GM18498 (cell line): Measurements from ENCODE around the gene ELL.
A peak's percentile ranks its signal among the peaks of the same experiment; 100 is the strongest.

ENCODE experiments used
- ATAC-seq: cut with Tn5 transposase; IDR thresholded peaks from one replicate; pipeline ENCODE4 v1.9.1; 2021; ENCODE audit warnings: mild to moderate bottlenecking, moderate library complexity; ENCODE audit not compliant: unreplicated experiment

ELL gene

GRCh38 chr19:18424890-18425514, 96.9 kb downstream of the ELL start:
- ATAC-seq: no peak

GRCh38 chr19:18424122-18424889, 97.6 kb downstream of the ELL start:
- no peak for ATAC-seq

GRCh38 chr19:18423258-18424020, 98.4 kb downstream of the ELL start:
- no peak for ATAC-seq

- no peak for ATAC-seq
These were observed 99.2 kb downstream of the ELL start for GRCh38 chr19:18422530-18423191.

GRCh38 chr19:18421371-18421959, 100.4 kb downstream of the ELL start:
- ATAC-seq: no peak

GRCh38 chr19:18420930-18421329, 100.9 kb downstream of the ELL start:
- no peak for ATAC-seq

- no peak for ATAC-seq
These were observed 102.0 kb downstream of the ELL start for GRCh38 chr19:18419699-18420460.

GRCh38 chr19:18419195-18419698, 102.6 kb downstream of the ELL start, which contains the start of gene SSBP4:
Gene SSBP4 (plus strand): TSS chr19:18419398. CDS start chr19:18419649, 251 bp downstream.
- peak; percentile 52 for ATAC-seq

GRCh38 chr19:18418483-18419194, 103.2 kb downstream of the ELL start:
- ATAC-seq: no peak

GRCh38 chr19:18418029-18418482, 103.8 kb downstream of the ELL start:
- ATAC-seq: no peak

GRCh38 chr19:18417250-18418028, 104.4 kb downstream of the ELL start:
- ATAC-seq: no peak

- no peak for ATAC-seq
These were observed 105.1 kb downstream of the ELL start for GRCh38 chr19:18416778-18417249.

- no peak for ATAC-seq
These were observed 106.5 kb downstream of the ELL start for GRCh38 chr19:18415178-18415867.

GRCh38 chr19:18414504-18415177, 107.2 kb downstream of the ELL start:
- ATAC-seq: no peak

- ATAC-seq: no peak
These were observed 109.1 kb downstream of the ELL start for GRCh38 chr19:18412610-18413239.

GRCh38 chr19:18408053-18408476, 113.8 kb downstream of the ELL start:
- ATAC-seq: peak; percentile 64
